GM19238 (cell line): Measurements from ENCODE around the gene OTC.

Experiments used
- DNase-seq: peaks from one replicate; pipeline ENCODE4 v3.0.0; 2011; ENCODE audit warnings: low spot score; ENCODE audit not compliant: insufficient read length

The OTC gene

DNA sequence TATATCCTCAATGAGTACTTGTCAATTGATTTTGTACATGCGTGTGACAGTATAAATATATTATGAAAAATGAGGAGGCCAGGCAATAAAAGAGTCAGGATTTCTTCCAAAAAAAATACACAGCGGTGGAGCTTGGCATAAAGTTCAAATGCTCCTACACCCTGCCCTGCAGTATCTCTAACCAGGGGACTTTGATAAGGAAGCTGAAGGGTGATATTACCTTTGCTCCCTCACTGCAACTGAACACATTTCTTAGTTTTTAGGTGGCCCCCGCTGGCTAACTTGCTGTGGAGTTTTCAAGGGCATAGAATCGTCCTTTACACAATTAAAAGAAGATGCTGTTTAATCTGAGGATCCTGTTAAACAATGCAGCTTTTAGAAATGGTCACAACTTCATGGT lies at the start of gene OTC:
OTC (plus strand) TSS at position 243 of the 400 bp plus-strand sequence; CDS start at position 336, 93 bp downstream.
- no peak for DNase-seq

DNA sequence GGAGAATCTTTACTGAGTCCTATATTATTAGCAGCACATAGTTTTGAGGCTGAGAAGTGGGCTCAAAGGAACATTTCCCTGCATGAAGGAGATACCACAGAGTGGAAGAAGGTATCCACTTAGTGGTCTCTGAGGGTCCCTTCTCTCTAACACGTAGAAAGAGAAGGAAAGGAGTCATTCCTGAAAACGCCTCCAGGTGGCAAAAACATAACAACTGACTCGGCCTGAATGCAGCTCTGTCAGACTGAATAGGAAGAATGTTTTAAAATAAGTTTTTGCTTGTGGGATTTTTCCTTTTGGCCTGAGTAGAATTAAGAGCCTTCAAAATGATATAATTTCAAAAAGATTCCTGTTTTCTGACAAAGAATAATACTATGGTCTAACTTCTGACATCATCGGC lies 48.4 kb upstream of the OTC start:
- DNase-seq, result no peak

DNA sequence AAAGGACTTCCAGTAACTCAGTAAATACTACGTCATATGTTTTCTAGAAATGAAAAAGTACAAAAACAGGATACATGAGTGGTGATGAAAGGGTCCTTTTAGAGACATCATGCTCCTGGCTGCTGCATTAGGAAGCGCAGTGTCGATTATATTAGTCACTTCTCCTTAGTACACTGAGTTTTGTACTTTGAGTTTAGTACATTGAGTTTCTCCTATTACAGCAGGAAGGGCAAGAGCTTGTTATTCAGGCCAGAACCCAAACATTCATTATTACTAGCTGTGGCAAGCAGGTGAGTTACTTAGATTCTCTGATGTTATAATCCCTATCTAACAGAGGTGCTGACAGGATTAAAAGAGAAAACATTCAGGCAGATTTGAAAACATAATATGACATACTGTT lies 46.4 kb upstream of the OTC start:
- DNase-seq, result no peak

DNA sequence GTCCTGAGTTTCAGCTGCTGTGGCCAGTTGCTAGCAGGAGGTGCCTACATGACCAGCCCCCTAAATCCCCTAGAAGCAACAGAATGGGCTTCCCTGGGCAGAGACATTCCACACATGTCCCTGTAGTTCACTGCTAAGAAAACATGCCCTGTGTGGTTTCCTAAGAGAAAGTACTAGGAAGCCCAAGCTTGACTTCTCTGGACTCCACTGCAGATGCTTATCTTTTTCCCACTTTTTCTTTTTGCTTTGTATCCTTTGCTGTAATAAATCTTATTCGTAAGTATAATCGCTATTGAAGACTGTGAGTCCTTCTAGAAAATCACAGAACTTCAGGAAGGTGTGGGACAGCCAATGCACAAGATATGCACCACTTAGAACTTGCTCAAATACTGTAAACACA lies 40.7 kb upstream of the OTC start:
- no peak for DNase-seq

DNA sequence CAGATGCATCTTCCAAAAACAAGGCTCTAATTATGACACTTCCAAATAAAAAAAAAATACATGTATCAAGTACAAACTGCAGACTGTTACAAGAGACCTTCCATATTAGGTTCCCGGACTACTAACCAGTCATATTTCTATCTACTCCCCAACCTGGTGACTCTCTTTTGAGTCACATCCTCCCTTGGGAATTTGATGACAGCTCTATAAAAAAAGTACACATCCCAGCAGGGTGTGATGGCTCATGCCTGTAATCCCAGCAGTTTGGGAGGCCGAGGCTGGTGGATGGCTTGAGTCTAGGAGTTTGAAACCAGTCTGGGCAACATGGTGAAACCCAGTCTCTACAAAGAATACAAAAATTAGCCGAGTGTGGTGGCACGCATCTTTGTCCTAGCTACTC lies 40.0 kb upstream of the OTC start:
- DNase-seq, result no peak

DNA sequence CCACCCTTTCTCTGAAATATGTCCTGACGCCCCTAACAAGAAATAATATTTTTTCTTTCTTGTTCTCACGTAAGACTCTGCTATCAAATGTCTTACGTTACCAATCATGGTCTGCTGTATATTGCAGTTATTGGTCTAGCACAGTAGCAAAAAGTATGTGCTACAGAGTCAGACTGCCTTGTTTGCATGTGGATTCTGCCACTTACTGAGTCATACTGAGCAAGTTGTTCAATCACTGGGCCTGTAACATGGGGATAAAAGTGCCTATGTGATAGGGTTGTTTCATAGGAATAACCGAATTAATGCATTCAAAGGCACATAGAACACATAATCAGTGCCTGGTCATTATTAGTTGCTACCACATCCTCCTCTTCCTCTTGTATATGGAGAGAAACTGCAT lies 39.2 kb upstream of the OTC start:
- DNase-seq, result no peak

DNA sequence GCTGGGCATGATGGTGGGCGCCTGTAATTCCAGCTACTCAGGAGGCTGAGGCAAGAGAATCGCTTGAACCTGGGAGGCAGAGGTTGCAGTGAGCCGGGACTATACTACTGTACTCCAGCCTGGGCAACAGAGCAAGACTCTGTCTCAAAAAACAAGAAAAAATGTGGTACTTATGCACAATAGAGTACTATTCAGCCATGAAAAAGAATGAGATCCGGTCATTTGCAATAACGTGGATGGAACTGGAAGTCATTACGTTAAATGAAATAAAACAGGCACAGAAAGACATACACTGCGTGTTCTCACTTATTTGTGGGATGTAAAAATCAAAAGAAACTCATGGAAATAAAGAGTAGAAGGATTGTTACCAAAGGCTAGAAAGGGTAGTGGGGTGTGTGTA lies 37.2 kb upstream of the OTC start:
- DNase-seq, result no peak

DNA sequence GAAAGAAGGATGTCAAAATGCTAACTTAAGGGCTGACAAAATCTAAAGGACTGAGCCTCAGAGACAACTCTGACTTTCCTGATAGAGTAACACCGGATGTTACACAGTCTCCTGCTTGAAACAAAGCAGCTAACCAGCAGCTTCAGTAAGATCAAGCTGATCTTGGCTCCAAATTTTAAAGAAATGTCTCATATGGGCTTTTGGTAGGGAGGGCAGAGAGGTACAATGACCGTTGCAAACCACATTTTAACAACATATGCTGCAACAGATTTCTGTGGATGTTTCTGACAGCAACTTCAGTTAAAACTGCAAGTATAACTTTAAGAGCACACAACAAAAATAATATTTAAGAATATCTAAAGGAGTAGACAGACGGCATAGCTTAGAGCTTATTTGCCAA lies 34.2 kb upstream of the OTC start:
- DNase-seq, result no peak

DNA sequence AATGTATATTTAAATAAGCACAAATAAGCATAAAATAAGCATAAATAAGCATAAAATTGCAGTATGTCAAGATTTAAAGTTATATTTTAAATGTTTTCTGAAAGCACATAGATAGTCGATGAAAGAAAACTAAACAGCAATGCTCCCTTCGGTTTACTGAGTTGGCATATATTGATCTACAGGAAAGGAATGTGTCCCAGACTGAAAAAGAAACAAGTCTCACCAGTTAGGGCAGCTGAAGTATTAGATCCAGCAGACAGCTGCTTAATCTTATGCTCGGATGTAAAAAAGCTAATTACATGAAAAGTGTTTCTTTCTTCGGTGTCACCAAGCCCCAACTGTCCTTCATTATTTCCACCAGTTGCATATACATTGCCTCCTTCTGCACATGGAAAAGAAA lies 33.8 kb upstream of the OTC start:
- DNase-seq, result no peak

DNA sequence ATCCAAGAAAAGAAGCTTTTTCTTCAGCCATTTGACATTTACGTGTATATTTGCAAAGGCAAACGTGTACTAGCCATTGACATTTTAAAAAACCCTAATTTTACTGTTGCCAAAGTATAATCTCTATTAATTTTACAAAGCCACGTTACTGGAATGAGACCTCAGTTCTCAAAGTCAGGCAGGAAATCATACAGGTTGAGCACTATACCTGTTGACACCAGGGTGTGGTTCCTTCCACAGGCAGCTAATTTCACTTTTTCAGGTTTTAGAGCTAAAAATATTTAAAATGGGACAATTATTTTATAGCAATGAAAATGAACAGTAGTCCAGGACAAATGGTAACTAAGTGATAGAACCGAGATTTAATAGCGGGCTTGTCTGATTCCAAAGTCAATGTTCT lies 31.6 kb upstream of the OTC start:
- DNase-seq, result no peak

DNA sequence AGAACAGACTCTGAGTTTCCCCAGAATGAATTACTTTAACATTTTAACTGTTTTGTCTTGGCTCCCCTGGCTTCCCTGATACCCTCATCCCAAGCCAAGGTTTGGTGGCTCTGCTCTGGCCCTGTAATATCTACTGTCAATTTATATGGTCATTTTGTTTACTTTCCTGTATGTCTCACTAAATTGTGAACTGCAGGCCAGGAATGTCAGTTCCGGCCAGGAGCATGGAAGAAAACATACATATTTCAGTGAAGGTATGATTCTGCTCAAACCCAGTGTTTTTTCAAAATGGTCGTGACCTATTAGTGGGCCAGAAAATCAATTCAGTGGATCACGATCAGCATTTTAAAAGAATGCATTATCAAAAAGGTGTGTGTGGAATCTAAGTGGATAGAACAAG lies 26.3 kb upstream of the OTC start:
- DNase-seq, result no peak

DNA sequence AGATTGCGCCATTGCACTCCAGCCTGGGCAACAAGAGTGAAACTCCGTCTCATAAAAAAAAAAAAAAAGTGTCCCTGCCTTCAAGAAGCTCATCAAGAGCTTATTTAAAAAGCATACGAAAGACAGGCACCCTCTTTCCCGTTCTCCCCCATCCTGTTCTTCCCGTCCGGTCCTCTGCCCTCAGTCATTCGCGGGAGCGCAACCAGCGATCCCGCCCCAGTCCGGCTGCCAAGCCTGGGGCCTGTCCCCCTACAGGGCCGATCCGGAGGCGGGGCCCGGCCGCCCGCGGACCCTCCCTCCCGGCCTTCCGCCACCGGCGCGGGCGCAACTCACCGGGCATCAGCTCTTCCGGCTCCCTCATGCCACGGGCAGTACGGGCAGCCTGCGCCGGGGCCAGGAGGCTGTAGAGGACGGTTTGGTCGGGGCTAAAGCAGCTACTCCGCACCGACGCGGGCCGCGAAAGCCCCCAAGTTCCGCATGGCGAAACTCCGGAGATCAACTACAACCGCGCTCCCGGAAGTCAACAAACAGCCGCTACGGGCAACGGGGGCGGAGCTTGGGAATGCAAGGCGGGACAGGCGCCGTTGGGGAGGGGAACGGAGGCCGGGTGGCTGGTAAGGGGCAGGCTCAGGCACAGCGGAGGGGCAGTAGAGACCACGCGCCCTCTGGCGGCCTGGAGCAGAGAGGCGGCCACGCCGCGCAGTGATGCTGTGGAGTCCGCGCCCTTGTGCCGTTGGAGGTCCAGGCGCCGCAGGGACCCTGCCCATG lies 25.2 kb upstream of the OTC start, which contains the start of gene RPGR:
RPGR (minus strand) TSS at position 503 of the 768 bp plus-strand sequence; CDS start at position 361, 142 bp downstream.
- DNase-seq, result peak; percentile 71

DNA sequence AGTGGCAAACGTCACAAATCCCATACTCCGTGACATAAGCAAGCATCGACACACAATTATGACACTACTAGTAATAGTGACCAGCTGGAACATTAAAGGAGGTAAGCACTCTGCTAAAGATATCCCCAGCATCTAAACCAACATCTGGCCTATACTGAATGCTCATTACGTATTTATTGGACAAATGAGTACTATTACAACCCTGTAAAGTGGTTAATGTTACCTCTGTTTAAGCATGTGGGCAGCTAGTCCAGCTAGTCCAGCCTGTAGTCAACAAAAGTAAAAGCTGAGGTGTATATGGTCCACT lies 24.7 kb upstream of the OTC start:
- no peak for DNase-seq

DNA sequence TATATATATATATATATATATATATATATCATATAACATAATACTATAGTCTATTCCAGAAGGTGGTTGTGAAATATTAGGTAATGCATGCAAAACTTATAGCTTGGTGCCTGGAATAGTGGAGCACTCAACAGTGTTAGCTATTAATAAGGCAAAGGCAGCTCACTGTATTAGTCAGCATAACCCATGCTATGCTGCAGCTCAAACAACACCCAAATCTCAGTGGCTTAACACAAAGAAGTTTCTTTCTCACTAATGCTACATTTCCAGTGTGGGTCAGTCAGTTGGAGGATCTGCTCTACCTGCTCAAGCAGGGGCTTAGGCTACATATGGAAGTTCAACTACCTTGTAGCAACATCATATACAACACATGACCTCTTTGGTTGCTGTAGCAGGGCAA lies 19.9 kb upstream of the OTC start:
- no peak for DNase-seq

DNA sequence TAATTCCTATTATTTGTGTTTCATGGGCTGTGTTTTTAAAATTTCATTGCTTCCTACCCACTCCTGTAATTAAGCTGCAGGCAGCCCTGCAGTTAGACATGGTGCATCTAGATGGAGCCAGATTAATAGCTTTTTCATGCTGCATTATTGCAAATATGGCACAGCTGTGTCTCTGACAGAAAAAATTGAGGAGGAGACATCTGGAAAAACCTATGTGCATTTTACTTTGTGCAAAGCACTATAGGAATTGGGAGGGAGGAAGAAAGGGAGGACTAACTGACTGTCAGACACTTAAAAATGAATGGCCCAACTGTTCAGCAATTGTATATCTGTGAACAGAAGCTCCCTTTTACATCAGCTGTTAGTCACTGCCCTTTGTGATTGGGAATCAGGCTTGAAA lies 17.0 kb upstream of the OTC start:
- no peak for DNase-seq

DNA sequence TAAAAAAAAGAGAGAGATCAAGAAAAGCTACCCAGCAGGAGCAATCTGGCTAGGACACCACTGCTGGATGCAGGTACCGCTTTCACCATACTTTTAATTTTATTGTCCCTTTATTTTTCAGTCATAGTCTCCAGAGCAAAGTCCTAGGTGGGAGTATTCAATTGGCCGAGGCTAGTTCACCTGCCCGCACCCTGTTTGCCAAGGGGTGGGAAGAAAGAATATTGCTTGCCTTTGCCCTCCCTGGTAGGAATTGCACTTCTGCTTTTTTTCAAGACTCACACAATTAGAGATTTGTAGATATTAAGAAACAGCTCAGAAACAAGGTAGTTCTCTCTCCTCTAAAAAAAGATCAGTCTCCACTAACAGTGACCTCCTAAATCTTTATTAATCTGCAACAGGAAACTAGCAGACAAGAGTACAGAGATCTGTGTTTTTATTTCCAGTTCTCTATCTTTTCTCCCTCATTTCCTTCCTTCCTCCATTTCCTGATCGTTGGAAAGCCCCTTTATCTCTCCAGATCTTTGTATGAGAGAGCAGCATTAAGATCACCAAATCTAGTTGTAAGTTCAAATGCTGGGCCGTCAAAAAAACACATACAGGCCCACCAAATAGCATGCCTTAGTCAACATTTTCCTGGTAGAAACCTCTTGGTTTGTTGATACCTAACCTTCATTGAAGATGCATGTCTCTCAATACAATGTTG lies 15.7 kb upstream of the OTC start:
- DNase-seq, result no peak

DNA sequence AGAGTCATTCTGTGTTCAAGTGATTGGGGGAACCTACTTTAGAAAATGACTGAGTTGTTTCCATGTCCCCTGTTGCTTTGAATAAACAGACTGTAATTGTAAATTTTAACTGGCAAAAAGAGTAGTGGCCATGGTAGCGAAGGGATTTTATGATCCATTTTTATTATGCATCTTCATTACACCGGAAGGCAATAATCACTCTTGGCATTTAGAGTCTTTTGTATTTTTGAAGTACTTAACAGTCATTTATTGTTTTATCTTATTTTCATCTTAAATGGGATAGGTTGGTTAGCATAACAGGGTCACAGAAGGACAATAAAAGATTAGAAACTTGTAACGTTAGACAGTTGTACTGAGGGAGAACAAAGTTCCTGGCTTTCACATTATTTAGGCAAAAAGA lies 11.0 kb upstream of the OTC start:
- DNase-seq, result no peak

DNA sequence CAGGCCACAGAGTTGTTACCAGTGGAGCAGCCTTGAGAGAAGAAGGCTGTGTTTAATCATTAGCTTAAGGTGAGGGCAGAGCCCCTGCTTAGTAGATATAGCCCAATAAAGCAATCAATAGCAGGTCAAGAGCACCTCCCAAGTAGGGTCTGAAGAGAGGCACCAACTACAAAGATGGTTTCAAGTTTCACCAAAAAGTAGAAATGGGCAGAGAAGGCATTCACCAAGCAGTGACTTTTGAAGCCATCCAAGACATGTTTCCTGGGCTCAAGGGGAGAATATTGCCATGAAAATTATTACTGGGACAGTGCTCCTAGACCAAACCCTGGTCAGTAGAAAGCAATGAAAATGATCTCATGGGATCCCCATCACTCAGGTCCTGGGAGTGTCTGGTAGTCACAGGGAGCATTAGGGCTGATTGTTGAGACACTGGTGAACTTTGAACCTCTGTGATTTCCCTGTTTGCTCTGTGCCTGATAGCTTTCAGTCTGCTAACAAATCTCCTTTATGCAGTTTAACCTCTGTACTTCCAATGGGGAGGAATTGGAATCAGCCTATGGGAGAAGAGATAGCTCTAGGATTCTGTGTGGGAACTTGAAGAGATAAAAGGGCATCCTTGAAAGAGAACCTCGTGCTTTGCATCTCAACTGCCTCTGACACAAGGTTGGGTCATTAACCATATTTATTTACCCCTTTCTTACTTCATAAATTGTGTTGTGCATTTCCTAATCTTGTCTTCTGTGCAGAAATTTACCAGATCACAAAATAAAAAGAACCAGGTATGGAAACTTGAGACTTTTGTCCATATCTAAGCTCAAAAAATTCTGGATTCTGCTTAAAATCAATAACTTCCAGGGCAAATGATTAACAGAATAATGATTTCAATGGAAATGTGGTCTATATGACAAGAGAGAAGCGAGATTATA lies 9.3 kb upstream of the OTC start:
- no peak for DNase-seq

DNA sequence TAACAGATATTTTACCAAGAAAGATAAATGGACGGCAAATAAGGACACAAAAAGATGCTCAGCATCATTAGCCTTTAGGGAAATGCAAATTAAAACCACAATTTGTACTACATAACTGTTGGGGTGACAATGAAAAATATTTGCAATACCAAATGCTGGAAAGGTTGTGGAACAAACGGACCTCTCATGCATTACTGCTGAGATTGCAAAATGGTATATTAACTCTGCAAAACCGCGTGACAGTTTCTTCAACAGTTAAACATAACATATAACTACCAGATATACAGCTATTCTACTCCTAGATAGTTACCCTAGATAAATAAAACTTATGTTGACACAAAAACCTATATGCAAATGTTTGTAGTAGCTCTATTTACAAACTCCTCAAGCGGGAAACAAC lies 6.3 kb upstream of the OTC start:
- DNase-seq, result no peak

DNA sequence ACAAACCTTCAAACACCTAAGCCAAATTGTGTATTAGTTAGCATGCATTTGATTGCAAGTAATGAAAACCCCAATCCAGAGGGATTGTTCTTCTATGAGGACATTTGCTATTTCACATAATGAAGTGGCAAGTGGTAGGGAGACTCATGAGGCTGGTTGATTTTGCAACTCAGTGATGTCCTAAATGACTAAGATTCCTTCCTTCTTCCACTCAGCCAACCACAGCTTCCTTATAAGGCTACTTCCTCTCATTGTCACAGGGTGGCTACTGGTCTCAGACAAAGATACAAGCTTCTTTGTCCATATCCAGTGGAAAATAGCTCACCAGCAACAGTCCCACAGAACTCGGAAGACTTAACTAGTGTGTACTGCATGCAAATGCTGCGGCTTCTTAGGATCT lies 5.3 kb upstream of the OTC start:
- DNase-seq, result no peak

DNA sequence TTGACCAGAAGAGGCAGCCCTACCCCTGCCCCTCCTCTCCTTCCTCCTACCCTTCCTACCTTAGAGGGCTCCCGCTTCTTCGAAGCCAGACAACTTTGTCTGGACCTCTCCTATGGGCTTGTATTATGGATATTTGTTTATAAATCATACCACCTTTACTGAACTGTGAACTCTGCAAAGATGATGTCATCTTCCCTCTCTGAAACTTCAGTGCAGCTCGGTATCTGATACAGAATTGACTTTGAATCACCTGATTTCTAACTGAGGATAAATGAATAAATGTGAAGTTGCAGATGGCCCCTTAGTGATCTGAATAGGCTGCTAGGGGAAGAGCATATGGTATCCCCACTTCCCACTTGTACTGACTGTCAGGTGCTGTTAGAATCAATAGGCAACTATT lies 1.1 kb upstream of the OTC start:
- no peak for DNase-seq

DNA sequence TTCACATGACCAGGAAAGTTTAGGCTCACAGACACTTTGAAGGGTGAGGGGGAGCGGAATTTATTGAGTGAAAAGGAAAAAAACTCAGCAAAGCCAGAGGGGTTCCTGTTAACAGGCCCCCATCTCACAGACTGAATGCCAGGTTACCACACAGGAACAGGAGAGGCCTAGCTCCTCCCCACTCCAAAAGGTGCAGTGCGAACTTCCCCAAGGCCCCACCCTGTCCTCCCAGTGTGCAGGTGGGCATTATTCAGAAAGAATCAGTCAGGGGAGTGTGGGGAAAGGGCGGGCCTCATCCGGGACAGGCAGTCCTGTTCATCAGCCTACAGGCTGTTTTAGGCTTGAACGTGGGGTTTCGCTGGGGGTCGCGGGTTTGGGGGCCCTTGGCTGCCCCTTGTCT lies 4.0 kb downstream of the OTC start:
- no peak for DNase-seq
